Thyroid gland (tissue), 4 donors: ENCODE data around the gene TMEM8B.

Source experiments
- CTCF ChIP-seq, 6 experiments: fragments of 200-600 bp in 3 of 6; fragments of 450-650 bp in 3 of 6; sonication (generic) in 3 of 6; IDR thresholded peaks; one replicate each; pipeline ENCODE4 v1.5.1; 2016 to 2019; ENCODE audit warnings: antibody characterized with exemption in 6 of 6, mild to moderate bottlenecking in 2 of 6, inconsistent platforms in 1 of 6, moderate library complexity in 1 of 6
- POLR2A ChIP-seq, 2 donors: fragments of 450-650 bp; IDR thresholded peaks; one replicate each; pipeline ENCODE4 v1.6.1; 2017; ENCODE audit warnings: antibody characterized with exemption in 2 of 2, mild to moderate bottlenecking in 2 of 2, moderate library complexity in 1 of 2

- TF ChIP-seq CTCF (IDR thresholded peaks at IDR 0.05) (no peak), POLR2A (IDR thresholded peaks at IDR 0.05) (no peak)
These were observed 29.4 kb downstream of the TMEM8B start for GRCh38 chr9:35858458-35858857.
